Amniotic stem cell (primary cell): ENCODE measurements around the gene UGT1A6.
"Not testable (repeated sequence)": the region's sequence is repeated elsewhere in the genome, so short reads cannot be mapped to it uniquely, and the experiment has no call there.

Experiments used
- DNase-seq: peaks from one replicate; lab custom pipeline; 2025; lab: John Stamatoyannopoulos, UW

Gene UGT1A6

GRCh38 chr2:233692648-233693047, at the start of gene UGT1A6:
Gene UGT1A6 (plus strand): TSS chr2:233692890. CDS start chr2:233693005, 115 bp downstream.
- DNase-seq = no peak

- DNase-seq = no peak
Measured at GRCh38 chr2:233643128-233643527, 49.6 kb upstream of the UGT1A6 start.

- not testable (repeated sequence) for DNase-seq
Measured at GRCh38 chr2:233646033-233646432, 46.7 kb upstream of the UGT1A6 start.

GRCh38 chr2:233650981-233651380, 41.7 kb upstream of the UGT1A6 start:
- DNase-seq = no peak

- no peak for DNase-seq
Measured at GRCh38 chr2:233651430-233651829, 41.3 kb upstream of the UGT1A6 start.

- DNase-seq = no peak
Measured at GRCh38 chr2:233654501-233654900, 38.2 kb upstream of the UGT1A6 start.

GRCh38 chr2:233655043-233655442, 37.6 kb upstream of the UGT1A6 start:
- no peak for DNase-seq

- DNase-seq = not testable (repeated sequence)
Measured at GRCh38 chr2:233655943-233656342, 36.7 kb upstream of the UGT1A6 start.

GRCh38 chr2:233656443-233656842, 36.2 kb upstream of the UGT1A6 start:
- DNase-seq = no peak

GRCh38 chr2:233658610-233659009, 34.1 kb upstream of the UGT1A6 start:
- DNase-seq = no peak

- no peak for DNase-seq
Measured at GRCh38 chr2:233663911-233664310, 28.8 kb upstream of the UGT1A6 start.

- DNase-seq = no peak
Measured at GRCh38 chr2:233668605-233669260, 24.0 kb upstream of the UGT1A6 start.

GRCh38 chr2:233671290-233672161, 21.2 kb upstream of the UGT1A6 start, which contains the start of gene UGT1A9:
Gene UGT1A9 (plus strand): TSS chr2:233671898. CDS start chr2:233671935, 37 bp downstream.
- DNase-seq = no peak

GRCh38 chr2:233672886-233673285, 19.8 kb upstream of the UGT1A6 start:
- no peak for DNase-seq

- DNase-seq = no peak
Measured at GRCh38 chr2:233673896-233674295, 18.8 kb upstream of the UGT1A6 start.

GRCh38 chr2:233674314-233674713, 18.4 kb upstream of the UGT1A6 start:
- no peak for DNase-seq

GRCh38 chr2:233674995-233675394, 17.7 kb upstream of the UGT1A6 start:
- DNase-seq = no peak

GRCh38 chr2:233676046-233676445, 16.6 kb upstream of the UGT1A6 start:
- no peak for DNase-seq

- DNase-seq = no peak
Measured at GRCh38 chr2:233679196-233679595, 13.5 kb upstream of the UGT1A6 start.

- no peak for DNase-seq
Measured at GRCh38 chr2:233680361-233681045, 12.2 kb upstream of the UGT1A6 start.

GRCh38 chr2:233681521-233682099, 11.1 kb upstream of the UGT1A6 start, which contains the start of gene UGT1A7:
Gene UGT1A7 (plus strand): TSS chr2:233681901. CDS start chr2:233681938, 37 bp downstream.
- DNase-seq = no peak

GRCh38 chr2:233684640-233685039, 8.1 kb upstream of the UGT1A6 start:
- DNase-seq = no peak
